Body of pancreas (tissue), 4 donors: ENCODE measurements around the gene TAF4B. TPM values are rescaled to one million over a fixed set of nuclear protein-coding genes. Genes with fewer than 3 reads are reported as not detected.
"Not testable (repeated sequence)": the region's sequence is repeated elsewhere in the genome, so short reads cannot be mapped to it uniquely, and the experiment has no call there.

Source experiments
- ATAC-seq: fragments of 150-250 bp; one replicate; pipeline ENCODE4 v1.9.1; 2016
- DNase-seq, 4 donors: peaks; one replicate each; pipeline ENCODE4 v3.0.0-alpha.2; 2019
- H3K27ac ChIP-seq, 4 donors: fragments of 200-600 bp; sonication (generic); 1 replicate in 3 of 4; 2 replicates in 1 of 4; pipeline versions ENCODE4 v1.5.1 to v1.6.1; 2016 to 2019; ENCODE audit warnings: mild to moderate bottlenecking in 1 of 4, mixed read lengths in 1 of 4, moderate library complexity in 1 of 4
- H3K27me3 ChIP-seq, 2 donors: fragments of 200-600 bp; sonication (generic); one replicate each; pipeline ENCODE4 v1.6.0; 2016; ENCODE audit warnings: mild to moderate bottlenecking in 1 of 2
- H3K36me3 ChIP-seq, 2 donors: fragments of 200-600 bp; sonication (generic); replicated peaks in 1 of 2; 2 replicates each; pipeline ENCODE4 v1.5.1; 2016; ENCODE audit warnings: low read depth in 2 of 2; ENCODE audit not compliant: insufficient read depth in 1 of 2
- H3K4me1 ChIP-seq: fragments of 200-600 bp; sonication (generic); one replicate; pipeline ENCODE4 v1.6.0; 2016
- H3K4me3 ChIP-seq, 2 donors: fragments of 200-600 bp; sonication (generic); 1 replicate in 1 of 2; 2 replicates in 1 of 2; pipeline ENCODE4 v1.5.1; 2016 to 2019
- H3K9me3 ChIP-seq, 3 donors: fragments of 200-600 bp; sonication (generic); 1 replicate in 2 of 3; 2 replicates in 1 of 3; pipeline ENCODE4 v1.5.1; 2016
- CTCF ChIP-seq, 7 experiments: fragments of 450-650 bp in 4 of 7; fragments of 200-600 bp in 3 of 7; sonication (generic) in 3 of 7; IDR thresholded peaks; one replicate each; pipeline ENCODE4 v1.5.1; 2016 to 2019; ENCODE audit warnings: antibody characterized with exemption in 7 of 7
- POLR2A ChIP-seq, 3 donors: fragments of 450-650 bp; IDR thresholded peaks; one replicate each; pipeline ENCODE4 v1.6.1; 2016; ENCODE audit warnings: antibody characterized with exemption in 3 of 3, mild to moderate bottlenecking in 2 of 3
- WGBS, 2 donors: methylation state at CpG; one replicate each; pipeline ENCODE4 v1.1.5; 2017; 5-methylcytosine and 5-hydroxymethylcytosine counted together
- intact Hi-C: fragments of 100-400 bp; cut with DNase I; formaldehyde crosslinking; loops from one replicate; pipeline ENCODE4 v1.15.1; 2023
- total RNA-seq, 2 donors: library from RNA; depleted of rRNA; stranded (reverse); fragments of >200 nt; gene quantifications; one replicate each; pipeline ENCODE4 v1.1.0, GENCODE V29; 2016

Gene TAF4B
- total RNA-seq, 2 donors from 2014 or later, result 4.2 to 12.2 TPM

- Histone ChIP-seq H3K27me3 (no peaks in the 10 kb centered on the region), H3K4me1 (no peaks in the 10 kb centered on the region), H3K9me3 (no peaks in the 10 kb centered on the region), H3K36me3 (no peaks in the 10 kb centered on the region), H3K27ac (no peak overlapping the region), H3K4me3 (no peak overlapping the region)
- intact Hi-C loops, result no loop called here
- TF ChIP-seq CTCF (IDR thresholded peaks at IDR 0.05) (no peak), POLR2A (IDR thresholded peaks at IDR 0.05) (no peak)
- ATAC-seq (no peak), DNase-seq (no peak)
- WGBS, 2 donors, result 86 to 91% methylated on average over 4 of the region's 4 CpGs
Measured at GRCh38 chr18:26287644-26288043, 61.4 kb downstream of the TAF4B start.

- Histone ChIP-seq H3K27ac (no peak overlapping the region), H3K4me3 (no peak overlapping the region), H3K36me3 (no peaks in the 10 kb centered on the region), H3K4me1 (no peaks in the 10 kb centered on the region), H3K9me3 (no peaks in the 10 kb centered on the region), H3K27me3 (no peaks in the 10 kb centered on the region)
- 83 to 89% methylated on average over 3 of the region's 3 CpGs for WGBS, 2 donors
- intact Hi-C loops, result no loop called here
- no peak for ATAC-seq
- TF ChIP-seq POLR2A (IDR thresholded peaks at IDR 0.05) (no peak), CTCF (IDR thresholded peaks at IDR 0.05) (no peak)
- no peak for DNase-seq
Measured at GRCh38 chr18:26290385-26290784, 64.1 kb downstream of the TAF4B start.

GRCh38 chr18:26293982-26294381, 67.7 kb downstream of the TAF4B start:
- DNase-seq (no peak), ATAC-seq (no peak)
- H3K4me1 ChIP-seq, result no peaks in the 10 kb centered on the region
- WGBS, 2 donors, result 91 to 94% methylated on average over 1 of the region's 1 CpG
- intact Hi-C loops, result no loop called here
- H3K36me3 ChIP-seq, result no peaks in the 10 kb centered on the region
- no peak overlapping the region for H3K27ac ChIP-seq
- no peak for TF ChIP-seq CTCF (IDR thresholded peaks at IDR 0.05)
- TF ChIP-seq POLR2A (IDR thresholded peaks at IDR 0.05), result no peak
- H3K27me3 ChIP-seq, result no peaks in the 10 kb centered on the region
- H3K9me3 ChIP-seq, result no peaks in the 10 kb centered on the region
- H3K4me3 ChIP-seq, result no peak overlapping the region

GRCh38 chr18:26298107-26298506, 71.9 kb downstream of the TAF4B start:
- Histone ChIP-seq H3K4me1 (peaks cover 7% of the 10 kb centered on the region), H3K36me3 (no peaks in the 10 kb centered on the region), H3K4me3 (no peak overlapping the region), H3K27ac (no peak overlapping the region), H3K27me3 (no peaks in the 10 kb centered on the region), H3K9me3 (no peaks in the 10 kb centered on the region)
- DNase-seq, result no peak
- TF ChIP-seq POLR2A (IDR thresholded peaks at IDR 0.05) (no peak), CTCF (IDR thresholded peaks at IDR 0.05) (no peak)
- intact Hi-C loops, result no loop called here
- ATAC-seq, result no peak
- WGBS, 2 donors, result 95 to 96% methylated on average over 8 of the region's 8 CpGs

GRCh38 chr18:26301681-26302080, 75.4 kb downstream of the TAF4B start:
- DNase-seq (no peak), ATAC-seq (peak; percentile 33)
- no peaks in the 10 kb centered on the region for H3K27me3 ChIP-seq
- no peaks in the 10 kb centered on the region for H3K36me3 ChIP-seq
- no peak for TF ChIP-seq CTCF (IDR thresholded peaks at IDR 0.05)
- no peak for TF ChIP-seq POLR2A (IDR thresholded peaks at IDR 0.05)
- WGBS, 2 donors, result 48 to 51% methylated on average over 3 of the region's 3 CpGs
- H3K4me3 ChIP-seq, result no peak overlapping the region
- H3K4me1 ChIP-seq, result peaks cover 7% of the 10 kb centered on the region
- intact Hi-C loops, result no loop called here
- H3K27ac ChIP-seq, result peak overlapping the region in 1 of 4 donors; percentile 33
- no peaks in the 10 kb centered on the region for H3K9me3 ChIP-seq

GRCh38 chr18:26303222-26303621, 77.0 kb downstream of the TAF4B start:
- H3K27ac ChIP-seq, ATAC-seq, H3K27me3 ChIP-seq, H3K36me3 ChIP-seq, H3K9me3 ChIP-seq, intact Hi-C loops, H3K4me3 ChIP-seq, DNase-seq, H3K4me1 ChIP-seq: not testable (repeated sequence)
- WGBS, 2 donors, result 96% methylated on average over 2 of the region's 2 CpGs; no CpG with 5 or more reads in 1 of the 2 donors
